ENCODE data around the gene C17orf100. TPM values are rescaled to one million over a fixed set of nuclear protein-coding genes. Genes with fewer than 3 reads are reported as not detected.

Gene C17orf100
- total RNA-seq, 3 donors from 2014 or later, result 2.2 to 2.7 (median 2.3) TPM

GRCh38 chr17:6698004-6698403 lies 46.4 kb downstream of the C17orf100 start:
- ATAC-seq, result no peak
- Histone ChIP-seq H3K36me3 (ENCODE audit: low read depth) (no peaks in the 10 kb centered on the region), H3K4me3 (no peak overlapping the region), H3K9me3 (no peaks in the 10 kb centered on the region), H3K4me1 (ENCODE audit: low read depth) (no peaks in the 10 kb centered on the region)
- intact Hi-C loops (cut with DNase I, micrococcal nuclease), result no loop called here
- no peak for DNase-seq
- no peak for TF ChIP-seq CTCF (IDR thresholded peaks at IDR 0.05)

GRCh38 chr17:6699997-6700947 lies 48.7 kb downstream of the C17orf100 start:
- intact Hi-C loops (cut with DNase I, micrococcal nuclease), result no loop called here
- no peak for DNase-seq

GRCh38 chr17:6700948-6701307 lies 49.4 kb downstream of the C17orf100 start:
- TF ChIP-seq CTCF (IDR thresholded peaks at IDR 0.05), result no peak
- no peaks in the 10 kb centered on the region for H3K4me1 ChIP-seq (ENCODE audit: low read depth)
- no peaks in the 10 kb centered on the region for H3K36me3 ChIP-seq (ENCODE audit: low read depth)
- no peaks in the 10 kb centered on the region for H3K9me3 ChIP-seq
- ATAC-seq, result no peak
- intact Hi-C loops (cut with DNase I, micrococcal nuclease), result no loop called here
- H3K4me3 ChIP-seq, result no peak overlapping the region
- DNase-seq, result no peak

More at GRCh38 chr17:6699997-6700947, 48.7 kb downstream of the C17orf100 start:
- no peaks in the 10 kb centered on the region for H3K4me1 ChIP-seq (ENCODE audit: low read depth)
- H3K36me3 ChIP-seq (ENCODE audit: low read depth), result no peaks in the 10 kb centered on the region
- H3K4me3 ChIP-seq, result no peak overlapping the region
- TF ChIP-seq CTCF (IDR thresholded peaks at IDR 0.05), result no peak
- no peak for ATAC-seq
- H3K9me3 ChIP-seq, result no peaks in the 10 kb centered on the region

- Histone ChIP-seq H3K9me3 (no peaks in the 10 kb centered on the region), H3K4me3 (no peak overlapping the region), H3K4me1 (ENCODE audit: low read depth) (no peaks in the 10 kb centered on the region), H3K36me3 (ENCODE audit: low read depth) (no peaks in the 10 kb centered on the region)
- intact Hi-C loops (cut with DNase I, micrococcal nuclease), result no loop called here
- TF ChIP-seq CTCF (IDR thresholded peaks at IDR 0.05), result no peak
- ATAC-seq (peak; percentile 49), DNase-seq (peak in 1 of 3 donors; percentile 26)
Measured at GRCh38 chr17:6701719-6702118, 50.2 kb downstream of the C17orf100 start.

- ATAC-seq (no peak), DNase-seq (no peak)
- H3K36me3 ChIP-seq (ENCODE audit: low read depth), result no peaks in the 10 kb centered on the region
- no peak for TF ChIP-seq CTCF (IDR thresholded peaks at IDR 0.05)
- no peak overlapping the region for H3K4me3 ChIP-seq
- no peaks in the 10 kb centered on the region for H3K9me3 ChIP-seq
- intact Hi-C loops (cut with DNase I, micrococcal nuclease), result no loop called here
- H3K4me1 ChIP-seq (ENCODE audit: low read depth), result no peaks in the 10 kb centered on the region
Measured at GRCh38 chr17:6702567-6703215, 51.1 kb downstream of the C17orf100 start.

Small RNA genes lying within 50 kb of the gene (microRNA-seq; reads per million reads assigned to microRNA genes)
- gene MIR4520-1 (not detected), gene MIR4520-2 (not detected)

Other genes with a start within 250 kb of the C17orf100 start
- not detected for gene AIPL1, start 216.6 kb upstream of the C17orf100 start, total RNA-seq
- gene PIMREG, start 207.3 kb upstream of the C17orf100 start, total RNA-seq, result 10 to 100 TPM in 1 of 3 donors, 1 to 10 TPM in 1, under 1 TPM in 1; 0.95 to 13.0 (median 3.2) TPM
- 10 to 100 TPM; 12.2 to 15.9 (median 15.6) TPM for gene PITPNM3, start 95.2 kb upstream of the C17orf100 start, total RNA-seq
- gene KIAA0753, start 11.1 kb upstream of the C17orf100 start, total RNA-seq, result 10 to 100 TPM; 15.5 to 22.8 (median 18.6) TPM
- 100 to 1,000 TPM in 2 of 3 donors, 10 to 100 TPM in 1; 52.2 to 115 (median 106) TPM for gene TXNDC17, start 10.7 kb upstream of the C17orf100 start, total RNA-seq
- 10 to 100 TPM; 12.1 to 13.5 (median 12.6) TPM for gene MED31, start 157 bp upstream of the C17orf100 start, total RNA-seq
- not detected for gene SLC13A5, start 61.6 kb downstream of the C17orf100 start, total RNA-seq
- 10 to 100 TPM; 15.7 to 37.4 (median 25.4) TPM for gene XAF1, start 104.3 kb downstream of the C17orf100 start, total RNA-seq
- under 1 TPM in 1 of 3 donors, not detected in 2; 0.16 TPM for gene FBXO39, start 124.5 kb downstream of the C17orf100 start, total RNA-seq
- not detected for gene TEKT1, start 180.0 kb downstream of the C17orf100 start, total RNA-seq

All from mucosa of descending colon (tissue), 3 donors.